K562 (cell line): ENCODE results near the gene COPS6. TPM values are rescaled to one million over a fixed set of nuclear protein-coding genes. Genes with fewer than 3 reads are reported as not detected.

ENCODE experiments used
- FOXA1 ChIP-seq: fragments of 450-650 bp; IDR thresholded peaks from 2 replicates; pipeline ENCODE4 v1.6.1; 2016; ENCODE audit warnings: mild to moderate bottlenecking, borderline replicate concordance
- FOXJ2 ChIP-seq: fragments of 200-800 bp; sonication (Bioruptor generic); IDR thresholded peaks from 2 replicates; pipeline ENCODE4 v1.6.1; 2016; ENCODE audit warnings: missing genetic modification characterization, missing compliant biosample characterization
- HMG20B ChIP-seq: fragments of 250-450 bp; sonication (Bioruptor Pico); IDR thresholded peaks from 2 replicates; pipeline ENCODE4 v1.5.0; 2021; ENCODE audit warnings: mild to moderate bottlenecking
- HNRNPH1 ChIP-seq: fragments of 200-400 bp; formaldehyde crosslinking; optimal IDR thresholded peaks from 2 replicates; pipeline ENCODE3; 2017; ENCODE audit warnings: low read depth, mild to moderate bottlenecking, low read length, moderate library complexity
- KDM1A ChIP-seq, 2 experiments: fragments of 450-650 bp; IDR thresholded peaks; 2 replicates each; pipeline ENCODE4 v1.6.1; 2016; ENCODE audit warnings: mild to moderate bottlenecking in 2 of 2
- MXI1 ChIP-seq: IDR thresholded peaks from 2 replicates; pipeline ENCODE4 v1.6.1; 2011; ENCODE audit warnings: low read depth, mild to moderate bottlenecking, improper control_type of control experiment, low read length
- NCOR1 ChIP-seq: fragments of 450-650 bp; IDR thresholded peaks from 2 replicates; pipeline ENCODE4 v1.6.1; 2016; ENCODE audit warnings: mild to moderate bottlenecking, moderate library complexity
- NR2C2 ChIP-seq, 2 experiments: fragments of 200-800 bp in 1 of 2; sonication (Bioruptor generic) in 1 of 2; sonication (generic) in 1 of 2; formaldehyde crosslinking in 1 of 2; IDR thresholded peaks; 2 replicates each; pipeline versions ENCODE4 v1.6.1 to v1.8.0; 2016 to 2022; ENCODE audit warnings: mild to moderate bottlenecking in 1 of 2, missing compliant biosample characterization in 1 of 2, missing genetic modification characterization in 1 of 2, missing genetic modification reagents in 1 of 2
- NR2F6 ChIP-seq: fragments of 450-650 bp; formaldehyde crosslinking; IDR thresholded peaks from 2 replicates; pipeline ENCODE4 v1.4.0; 2020; ENCODE audit warnings: mild to moderate bottlenecking
- PHB2 ChIP-seq: fragments of 450-650 bp; IDR thresholded peaks from 2 replicates; pipeline ENCODE4 v1.6.1; 2017; ENCODE audit warnings: low read depth
- PML ChIP-seq: IDR thresholded peaks from 2 replicates; pipeline ENCODE4 v1.6.1; 2012; ENCODE audit warnings: low read length, inconsistent platforms
- SNRNP70 ChIP-seq: fragments of 200-400 bp; formaldehyde crosslinking; optimal IDR thresholded peaks from 2 replicates; pipeline ENCODE3; 2017; ENCODE audit warnings: low read depth, low read length
- TAL1 ChIP-seq: fragments of 450-650 bp; IDR thresholded peaks from 2 replicates; pipeline ENCODE4 v1.6.1; 2016; ENCODE audit warnings: mild to moderate bottlenecking
- TEAD4 ChIP-seq, 2 experiments: sonication (generic) in 1 of 2; formaldehyde crosslinking in 1 of 2; IDR thresholded peaks; 2 replicates each; pipeline versions ENCODE4 v1.6.1 to v1.8.0; 2012 to 2022; ENCODE audit warnings: borderline replicate concordance in 1 of 2, inconsistent platforms in 1 of 2, low read length in 1 of 2, mild to moderate bottlenecking in 1 of 2, missing genetic modification reagents in 1 of 2
- ZC3H11A ChIP-seq: IDR thresholded peaks from 2 replicates; pipeline ENCODE4 v1.6.1; 2012; ENCODE audit warnings: low read depth, low read length, improper control_type of control experiment
- ZNF12 ChIP-seq: sonication (generic); formaldehyde crosslinking; IDR thresholded peaks from 2 replicates; pipeline ENCODE4 v1.4.0; 2020; ENCODE audit warnings: mild to moderate bottlenecking, missing genetic modification reagents
- ZNF175 ChIP-seq: fragments of 200-800 bp; sonication (Bioruptor generic); IDR thresholded peaks from 2 replicates; pipeline ENCODE4 v1.6.1; 2016; ENCODE audit warnings: low read depth, mild to moderate bottlenecking, missing genetic modification characterization, missing compliant biosample characterization
- ZNF699 ChIP-seq: fragments of 250-450 bp; sonication (Bioruptor Pico); IDR thresholded peaks from 2 replicates; pipeline ENCODE4 v1.8.0; 2021; ENCODE audit warnings: mild to moderate bottlenecking, moderate library complexity; ENCODE audit not compliant: insufficient replicate concordance
- ZNF764 ChIP-seq: fragments of 250-450 bp; sonication (Bioruptor Pico); IDR thresholded peaks from 2 replicates; pipeline ENCODE4 v1.4.0; 2020; ENCODE audit warnings: low read depth, mild to moderate bottlenecking, moderate library complexity
- polyA plus RNA-seq, 8 experiments: library from polyadenylated mRNA; depleted of rRNA in 4 of 8; stranded (reverse) in 5 of 8; unstranded in 3 of 8; fragments of >200 nt; fragmentation: Nextera tagmentation in 2 of 8; fragmentation: Illumina TruSeq in 1 of 8; extraction: Ambion mirVana in 2 of 8; extraction: Trizol in 1 of 8; gene quantifications; 2 replicates each; pipeline versions ENCODE4 v1.2.1 to v1.2.3, GENCODE V29; 2011 to 2014; ENCODE audit warnings: inconsistent platforms in 1 of 8, missing spikeins in 1 of 8
- total RNA-seq, 7 experiments: library from RNA; depleted of rRNA in 6 of 7; stranded (reverse); fragments of >200 nt in 6 of 7; fragmentation: Illumina TruSeq in 2 of 7; extraction: Trizol in 2 of 7; gene quantifications; 2 replicates each; pipeline versions ENCODE4 v1.2.1 to v1.2.3, GENCODE V29; 2011 to 2021; ENCODE audit warnings: low replicate concordance in 1 of 7
- TF ChIP-seq, protein P1 (sequence below): fragments of 250-450 bp; sonication (Bioruptor Pico); IDR thresholded peaks from 2 replicates; pipeline ENCODE4 v1.8.0; 2021; ENCODE audit warnings: mild to moderate bottlenecking, moderate library complexity
- TF ChIP-seq, protein P2 (sequence below): fragments of 250-450 bp; sonication (Bioruptor Pico); IDR thresholded peaks from 2 replicates; pipeline ENCODE4 v1.8.0; 2021; ENCODE audit warnings: moderate library complexity, mild to moderate bottlenecking, inconsistent platforms
- TF ChIP-seq, protein P3 (sequence below): sonication (generic); formaldehyde crosslinking; IDR thresholded peaks from 2 replicates; pipeline ENCODE4 v1.8.0; 2022; ENCODE audit warnings: mild to moderate bottlenecking, low read depth, missing genetic modification reagents
- TF ChIP-seq, protein P4 (sequence below): fragments of 250-450 bp; sonication (Bioruptor Pico); IDR thresholded peaks from 2 replicates; pipeline ENCODE4 v1.8.0; 2022; ENCODE audit warnings: inconsistent platforms, mild to moderate bottlenecking, moderate library complexity, borderline replicate concordance

Gene COPS6
- total and polyA plus RNA-seq, 9 of the 15 experiments (the other 6 are each of a cell fraction or from before 2014, with no cell fraction given) = 63.0 to 331 (median 168) TPM

DNA sequence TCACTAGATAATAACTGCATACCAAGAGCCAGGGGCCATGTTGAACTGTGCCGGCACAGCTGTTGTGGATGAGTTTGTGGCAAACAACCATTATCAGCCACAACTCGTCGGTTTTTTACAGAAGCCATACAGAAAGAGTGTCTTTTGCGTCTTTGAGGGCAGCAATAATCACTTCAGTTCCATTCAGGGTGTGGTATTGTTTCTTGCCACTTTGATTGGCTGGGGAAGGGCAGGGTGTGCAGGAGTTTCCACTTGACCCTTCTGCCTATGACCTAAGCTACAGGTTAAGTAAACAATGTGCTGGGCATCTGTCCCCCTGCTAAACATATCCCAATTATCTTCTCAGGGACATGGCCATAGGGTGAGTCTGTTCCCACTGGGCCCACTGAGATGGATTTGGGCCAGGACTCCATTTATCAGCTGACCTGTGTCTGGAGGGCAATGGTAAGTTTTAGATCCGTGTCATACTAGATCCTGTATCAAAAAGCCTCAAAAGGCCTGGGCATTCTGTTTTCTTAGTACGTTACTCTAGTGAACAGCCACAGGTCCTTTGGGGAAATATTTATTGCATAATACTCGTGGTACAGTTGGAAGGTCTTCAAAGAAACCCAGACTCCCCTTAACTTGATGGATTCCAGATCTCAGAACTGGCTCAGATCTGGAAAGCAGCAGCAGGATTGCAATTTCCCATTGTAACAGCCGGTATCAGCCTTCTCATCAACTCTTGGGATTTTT is 23.1 kb upstream of the COPS6 start (continued):
- TF ChIP-seq ZNF12 (CRISPR knock-in tag) (no peak), SNRNP70 (no peak), PHB2 (no peak), PML (no peak), TEAD4 (IDR thresholded peaks at IDR 0.05; ENCODE audit: low read length) (no peak), TEAD4 (CRISPR knock-in tag; IDR thresholded peaks at IDR 0.05; ENCODE audit: borderline replicate concordance) (no peak), HNRNPH1 (no peak), HMG20B (CRISPR knock-in tag) (no peak), MXI1 (no peak), ZC3H11A (no peak), TAL1 (no peak), ZNF175 (no peak), NR2C2 (CRISPR knock-in tag; IDR thresholded peaks at IDR 0.05) (no peak), NR2C2 (tag; IDR thresholded peaks at IDR 0.05) (0 out of 2 replicates have a peak, but pooled peaks have one; percentile 27), FOXA1 (no peak), NCOR1 (0 out of 2 replicates have a peak, but pooled peaks have one; percentile 7), ZNF764 (CRISPR knock-in tag) (no peak), NR2F6 (CRISPR knock-in tag) (no peak), FOXJ2 (tag) (no peak), KDM1A (IDR thresholded peaks at IDR 0.05) (peak in 1 of 2 experiments; percentile 12; a peak in 2 of 4 replicates), ZNF699 (CRISPR knock-in tag) (no peak)
- TF ChIP-seq, protein P1, sequence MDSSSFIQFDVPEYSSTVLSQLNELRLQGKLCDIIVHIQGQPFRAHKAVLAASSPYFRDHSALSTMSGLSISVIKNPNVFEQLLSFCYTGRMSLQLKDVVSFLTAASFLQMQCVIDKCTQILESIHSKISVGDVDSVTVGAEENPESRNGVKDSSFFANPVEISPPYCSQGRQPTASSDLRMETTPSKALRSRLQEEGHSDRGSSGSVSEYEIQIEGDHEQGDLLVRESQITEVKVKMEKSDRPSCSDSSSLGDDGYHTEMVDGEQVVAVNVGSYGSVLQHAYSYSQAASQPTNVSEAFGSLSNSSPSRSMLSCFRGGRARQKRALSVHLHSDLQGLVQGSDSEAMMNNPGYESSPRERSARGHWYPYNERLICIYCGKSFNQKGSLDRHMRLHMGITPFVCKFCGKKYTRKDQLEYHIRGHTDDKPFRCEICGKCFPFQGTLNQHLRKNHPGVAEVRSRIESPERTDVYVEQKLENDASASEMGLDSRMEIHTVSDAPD = no peak
- TF ChIP-seq, protein P2, sequence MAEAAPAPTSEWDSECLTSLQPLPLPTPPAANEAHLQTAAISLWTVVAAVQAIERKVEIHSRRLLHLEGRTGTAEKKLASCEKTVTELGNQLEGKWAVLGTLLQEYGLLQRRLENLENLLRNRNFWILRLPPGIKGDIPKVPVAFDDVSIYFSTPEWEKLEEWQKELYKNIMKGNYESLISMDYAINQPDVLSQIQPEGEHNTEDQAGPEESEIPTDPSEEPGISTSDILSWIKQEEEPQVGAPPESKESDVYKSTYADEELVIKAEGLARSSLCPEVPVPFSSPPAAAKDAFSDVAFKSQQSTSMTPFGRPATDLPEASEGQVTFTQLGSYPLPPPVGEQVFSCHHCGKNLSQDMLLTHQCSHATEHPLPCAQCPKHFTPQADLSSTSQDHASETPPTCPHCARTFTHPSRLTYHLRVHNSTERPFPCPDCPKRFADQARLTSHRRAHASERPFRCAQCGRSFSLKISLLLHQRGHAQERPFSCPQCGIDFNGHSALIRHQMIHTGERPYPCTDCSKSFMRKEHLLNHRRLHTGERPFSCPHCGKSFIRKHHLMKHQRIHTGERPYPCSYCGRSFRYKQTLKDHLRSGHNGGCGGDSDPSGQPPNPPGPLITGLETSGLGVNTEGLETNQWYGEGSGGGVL (CRISPR knock-in tag) = no peak
- TF ChIP-seq, protein P3, sequence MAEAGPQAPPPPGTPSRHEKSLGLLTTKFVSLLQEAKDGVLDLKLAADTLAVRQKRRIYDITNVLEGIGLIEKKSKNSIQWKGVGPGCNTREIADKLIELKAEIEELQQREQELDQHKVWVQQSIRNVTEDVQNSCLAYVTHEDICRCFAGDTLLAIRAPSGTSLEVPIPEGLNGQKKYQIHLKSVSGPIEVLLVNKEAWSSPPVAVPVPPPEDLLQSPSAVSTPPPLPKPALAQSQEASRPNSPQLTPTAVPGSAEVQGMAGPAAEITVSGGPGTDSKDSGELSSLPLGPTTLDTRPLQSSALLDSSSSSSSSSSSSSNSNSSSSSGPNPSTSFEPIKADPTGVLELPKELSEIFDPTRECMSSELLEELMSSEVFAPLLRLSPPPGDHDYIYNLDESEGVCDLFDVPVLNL = no peak
- TF ChIP-seq, protein P4, sequence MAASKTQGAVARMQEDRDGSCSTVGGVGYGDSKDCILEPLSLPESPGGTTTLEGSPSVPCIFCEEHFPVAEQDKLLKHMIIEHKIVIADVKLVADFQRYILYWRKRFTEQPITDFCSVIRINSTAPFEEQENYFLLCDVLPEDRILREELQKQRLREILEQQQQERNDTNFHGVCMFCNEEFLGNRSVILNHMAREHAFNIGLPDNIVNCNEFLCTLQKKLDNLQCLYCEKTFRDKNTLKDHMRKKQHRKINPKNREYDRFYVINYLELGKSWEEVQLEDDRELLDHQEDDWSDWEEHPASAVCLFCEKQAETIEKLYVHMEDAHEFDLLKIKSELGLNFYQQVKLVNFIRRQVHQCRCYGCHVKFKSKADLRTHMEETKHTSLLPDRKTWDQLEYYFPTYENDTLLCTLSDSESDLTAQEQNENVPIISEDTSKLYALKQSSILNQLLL = no peak
